MCF 10A (cell line): ENCODE measurements around the gene FGGY. TPM values are rescaled to one million over a fixed set of nuclear protein-coding genes. Genes with fewer than 3 reads are reported as not detected.
A peak's percentile ranks its signal among the peaks of the same experiment; 100 is the strongest.

Source experiments
- BruUV-seq: library from RNA; stranded (reverse); fragments of 400-500 nt; replicated peaks from 2 replicates; lab custom pipeline; 2021; lab: Mats Ljungman, UMichigan
- CTCF ChIA-PET: fragments of 300-600 bp; sonication (Branson Sonifier 250); formaldehyde crosslinking; extraction: SDS; loops from one replicate; lab custom pipeline; 2021; ENCODE audit warnings: antibody characterized with exemption, inconsistent platforms; lab: Yijun Ruan, JAX
- POLR2A ChIA-PET: fragments of 300-600, 350-650 bp; sonication (Branson Sonifier 250); formaldehyde crosslinking; extraction: SDS; loops from one replicate; lab custom pipeline; 2020; ENCODE audit warnings: antibody characterized with exemption, inconsistent platforms; lab: Yijun Ruan, JAX
- DNase-seq: peaks from one replicate; pipeline ENCODE4 v3.0.0-alpha.2; 2018; ENCODE audit not compliant: unreplicated experiment
- H3K27ac Mint-ChIP-seq: one replicate; pipeline ENCODE4 v1.8.0; 2022; ENCODE audit warnings: mild to moderate bottlenecking, low read depth, mixed read lengths; ENCODE audit not compliant: unreplicated experiment
- H3K27me3 Mint-ChIP-seq: one replicate; pipeline ENCODE4 v1.8.0; 2022; ENCODE audit warnings: mixed read lengths; ENCODE audit not compliant: insufficient read depth, unreplicated experiment
- H3K36me3 Mint-ChIP-seq: one replicate; pipeline ENCODE4 v1.8.0; 2022; ENCODE audit warnings: mild to moderate bottlenecking, moderate library complexity, mixed read lengths; ENCODE audit not compliant: insufficient read depth, unreplicated experiment
- H3K4me1 Mint-ChIP-seq: one replicate; pipeline ENCODE4 v1.8.0; 2022; ENCODE audit warnings: mixed read lengths; ENCODE audit not compliant: insufficient read depth, unreplicated experiment
- H3K4me3 Mint-ChIP-seq: one replicate; pipeline ENCODE4 v1.8.0; 2022; ENCODE audit warnings: mild to moderate bottlenecking, moderate library complexity, mixed read lengths; ENCODE audit not compliant: unreplicated experiment
- H3K9me3 Mint-ChIP-seq: one replicate; pipeline ENCODE4 v1.8.0; 2022; ENCODE audit warnings: mixed read lengths; ENCODE audit not compliant: unreplicated experiment
- intact Hi-C: fragments of 100-400 bp; cut with micrococcal nuclease; formaldehyde crosslinking; loops from 2 replicates; pipeline ENCODE4 v1.14.1; 2022
- total RNA-seq: library from RNA; stranded (reverse); gene quantifications from 2 replicates; pipeline ENCODE4 v1.2.3, GENCODE V29; 2022
- TF ChIP-seq, protein P1 (sequence below): fragments of 200-600 bp; IDR thresholded peaks from one replicate; pipeline ENCODE4 v1.8.0; 2022; ENCODE audit warnings: antibody characterized with exemption, mild to moderate bottlenecking; ENCODE audit not compliant: unreplicated experiment

FGGY gene
- total RNA-seq, 1 experiment from 2014 or later: 10.6 TPM

DNA sequence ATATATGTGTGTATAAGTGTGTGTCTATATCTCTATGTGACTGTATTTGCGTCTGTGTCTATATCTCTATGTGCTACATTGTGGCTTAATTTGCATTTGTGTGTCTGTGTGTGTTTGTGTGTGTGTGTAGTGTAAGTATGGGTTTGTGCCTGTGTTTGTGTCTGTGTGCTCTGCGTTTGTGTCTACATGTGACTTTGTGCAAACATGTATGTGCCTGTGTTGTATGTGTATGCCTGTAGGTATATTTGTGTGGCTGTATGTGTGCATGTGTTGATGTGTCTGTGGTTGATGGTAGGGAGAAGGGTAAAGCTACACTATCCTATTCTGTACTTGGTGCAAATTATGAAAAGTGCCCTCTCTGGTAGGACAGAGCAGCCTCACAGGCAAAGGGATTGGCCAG, 7.3 kb upstream of the FGGY start:
- H3K36me3 Mint-ChIP-seq: no peaks in the 10 kb centered on the region
- intact Hi-C loops: no loop called here
- H3K27me3 Mint-ChIP-seq: no peaks in the 10 kb centered on the region
- H3K4me1 Mint-ChIP-seq: peaks cover 11% of the 10 kb centered on the region
- H3K9me3 Mint-ChIP-seq: no peaks in the 10 kb centered on the region
- ChIA-PET CTCF (interaction anchor here (0.6 kb wide), 1 partner anchor 482 kb away, joined by 3 read pairs; no protein-coding TSS in a partner anchor), POLR2A (interaction anchor here (1.0 to 1.1 kb wide), 2 partner anchors 78 to 510 kb away, joined by 3 read pairs; no protein-coding TSS in a partner anchor)
- H3K4me3 Mint-ChIP-seq: no peak overlapping the region
- H3K27ac Mint-ChIP-seq: no peak overlapping the region
- DNase-seq: no peak
- no TSS peak for BruUV-seq
- TF ChIP-seq, protein P1, sequence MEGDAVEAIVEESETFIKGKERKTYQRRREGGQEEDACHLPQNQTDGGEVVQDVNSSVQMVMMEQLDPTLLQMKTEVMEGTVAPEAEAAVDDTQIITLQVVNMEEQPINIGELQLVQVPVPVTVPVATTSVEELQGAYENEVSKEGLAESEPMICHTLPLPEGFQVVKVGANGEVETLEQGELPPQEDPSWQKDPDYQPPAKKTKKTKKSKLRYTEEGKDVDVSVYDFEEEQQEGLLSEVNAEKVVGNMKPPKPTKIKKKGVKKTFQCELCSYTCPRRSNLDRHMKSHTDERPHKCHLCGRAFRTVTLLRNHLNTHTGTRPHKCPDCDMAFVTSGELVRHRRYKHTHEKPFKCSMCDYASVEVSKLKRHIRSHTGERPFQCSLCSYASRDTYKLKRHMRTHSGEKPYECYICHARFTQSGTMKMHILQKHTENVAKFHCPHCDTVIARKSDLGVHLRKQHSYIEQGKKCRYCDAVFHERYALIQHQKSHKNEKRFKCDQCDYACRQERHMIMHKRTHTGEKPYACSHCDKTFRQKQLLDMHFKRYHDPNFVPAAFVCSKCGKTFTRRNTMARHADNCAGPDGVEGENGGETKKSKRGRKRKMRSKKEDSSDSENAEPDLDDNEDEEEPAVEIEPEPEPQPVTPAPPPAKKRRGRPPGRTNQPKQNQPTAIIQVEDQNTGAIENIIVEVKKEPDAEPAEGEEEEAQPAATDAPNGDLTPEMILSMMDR: no peak

DNA sequence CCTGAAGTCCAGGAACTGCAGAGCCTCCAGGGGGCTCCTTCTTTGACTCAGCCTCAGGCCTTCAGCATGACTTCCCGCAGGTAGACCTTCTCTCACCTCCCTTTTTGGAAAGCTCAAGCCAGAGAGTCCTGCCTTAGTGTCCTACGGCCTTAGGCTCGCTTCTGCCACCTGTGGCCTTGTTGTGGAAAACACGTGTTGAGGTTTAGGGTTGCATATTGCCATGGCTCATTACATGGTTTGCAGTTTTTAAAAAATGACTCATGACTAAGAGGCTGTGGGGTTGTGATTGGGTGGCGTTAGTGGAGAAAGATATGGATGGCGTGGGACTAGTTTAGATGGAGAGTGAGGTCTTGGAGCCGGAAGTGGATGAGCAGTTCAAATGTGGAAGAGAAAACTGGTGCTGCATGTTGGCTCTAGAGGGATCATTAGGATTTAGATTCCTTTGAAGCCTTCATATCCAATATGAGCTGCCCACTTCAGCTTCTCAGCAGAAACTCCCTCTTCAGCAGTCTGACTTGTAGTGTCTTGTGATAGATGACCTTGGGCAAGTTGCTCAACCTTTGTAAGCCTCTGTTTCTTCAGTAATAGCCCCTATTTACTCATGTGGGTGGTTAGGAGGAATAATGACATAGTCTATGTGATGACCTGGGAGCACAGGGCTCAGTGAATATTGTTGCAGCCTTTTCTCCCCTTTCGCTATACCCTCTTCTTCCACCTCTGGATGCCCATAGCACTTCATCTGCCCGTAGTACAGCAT, 6.5 kb upstream of the FGGY start:
- ChIA-PET POLR2A (interaction anchor here (0.7 to 1.1 kb wide), 4 partner anchors 77 to 510 kb away, joined by 3 to 5 read pairs (median 3); partner anchors contain the start of gene JUN), CTCF (interaction anchor here (0.6 to 1.5 kb wide), 6 partner anchors 294 to 590 kb away, joined by 3 to 6 read pairs (median 3); no protein-coding TSS in a partner anchor)
- no peak overlapping the region for H3K4me3 Mint-ChIP-seq
- TF ChIP-seq, protein P1: peak; percentile 44
- DNase-seq: peak; percentile 87
- H3K27ac Mint-ChIP-seq: no peak overlapping the region
- no peaks in the 10 kb centered on the region for H3K36me3 Mint-ChIP-seq
- no TSS peak for BruUV-seq
- no peaks in the 10 kb centered on the region for H3K9me3 Mint-ChIP-seq
- H3K4me1 Mint-ChIP-seq: peaks cover 12% of the 10 kb centered on the region
- intact Hi-C loops: loop anchor here (1.0 to 10.0 kb wide), 6 partner anchors 74 to 776 kb away; no protein-coding TSS in a partner anchor
- H3K27me3 Mint-ChIP-seq: no peaks in the 10 kb centered on the region

DNA sequence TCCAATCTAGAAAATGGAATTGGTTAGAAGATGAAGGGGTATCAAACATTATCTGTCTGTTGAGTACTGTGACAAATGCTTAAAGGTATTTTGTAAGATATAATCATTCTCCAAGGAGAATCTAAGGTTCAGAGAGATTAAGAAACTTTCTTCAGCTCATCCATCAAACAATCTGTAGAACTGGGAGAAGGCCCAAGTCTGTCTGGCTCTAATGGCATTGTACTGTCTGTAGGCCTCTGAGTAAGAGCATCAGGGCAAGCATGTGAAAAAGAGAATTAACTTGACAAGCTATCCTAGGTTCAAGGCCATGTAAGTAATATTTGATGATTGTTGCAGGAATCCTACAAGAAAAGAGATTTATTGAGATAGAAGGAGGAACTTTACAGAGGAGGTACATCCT, 5.3 kb upstream of the FGGY start:
- no peak overlapping the region for H3K27ac Mint-ChIP-seq
- intact Hi-C loops: loop anchor here (10.0 kb wide), 5 partner anchors 73 to 777 kb away; no protein-coding TSS in a partner anchor
- H3K36me3 Mint-ChIP-seq: no peaks in the 10 kb centered on the region
- H3K27me3 Mint-ChIP-seq: no peaks in the 10 kb centered on the region
- no peak overlapping the region for H3K4me3 Mint-ChIP-seq
- no peak for DNase-seq
- H3K4me1 Mint-ChIP-seq: peaks cover 17% of the 10 kb centered on the region
- no peaks in the 10 kb centered on the region for H3K9me3 Mint-ChIP-seq
- ChIA-PET CTCF (interaction anchor here (0.6 to 1.5 kb wide), 6 partner anchors 40 to 433 kb away, joined by 3 to 6 read pairs (median 4); no protein-coding TSS in a partner anchor), POLR2A (interaction anchor here (1.2 kb wide), 1 partner anchor 508 kb away, joined by 3 read pairs; the partner anchor contains the start of gene JUN)
- TF ChIP-seq, protein P1: no peak
- no TSS peak for BruUV-seq

DNA sequence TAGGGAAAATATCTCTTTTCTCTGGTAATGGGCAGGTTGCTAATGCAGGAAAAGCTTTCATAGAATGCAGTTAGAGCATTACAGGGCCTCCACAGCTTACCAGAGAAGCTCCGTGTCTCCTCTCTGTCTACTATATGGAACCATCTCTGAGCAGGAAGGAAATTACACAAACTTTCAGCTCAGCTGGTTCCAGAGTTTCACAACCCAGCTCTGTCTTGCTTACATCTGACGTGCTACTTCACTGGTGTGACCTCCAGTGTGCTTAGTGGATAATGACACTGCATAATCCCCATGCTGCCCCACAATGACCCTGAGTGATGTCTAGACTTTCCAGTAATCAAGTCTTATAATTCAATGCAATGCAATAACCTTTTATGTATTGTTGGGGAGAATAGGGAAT, 4.3 kb upstream of the FGGY start:
- DNase-seq: peak; percentile 68
- Mint-ChIP-seq H3K27ac (no peak overlapping the region), H3K4me3 (no peak overlapping the region), H3K27me3 (no peaks in the 10 kb centered on the region), H3K9me3 (no peaks in the 10 kb centered on the region), H3K36me3 (no peaks in the 10 kb centered on the region), H3K4me1 (peaks cover 17% of the 10 kb centered on the region)
- POLR2A ChIA-PET: no interaction called here
- TF ChIP-seq, protein P1: no peak
- intact Hi-C loops: loop anchor here (10.0 kb wide), 5 partner anchors 72 to 778 kb away; no protein-coding TSS in a partner anchor
- CTCF ChIA-PET: interaction anchor here (0.5 to 1.2 kb wide), 3 partner anchors 13 to 184 kb away, joined by 3 to 4 read pairs (median 4); no protein-coding TSS in a partner anchor
- BruUV-seq: no TSS peak
